B cell (primary cell): Measurements from ENCODE around the gene SLC2A11. TPM values are rescaled to one million over a fixed set of nuclear protein-coding genes. Genes with fewer than 3 reads are reported as not detected.
"Not testable (repeated sequence)": the region's sequence is repeated elsewhere in the genome, so short reads cannot be mapped to it uniquely, and the experiment has no call there.

Experiments used
- ATAC-seq: fragments of 200-7000 bp; cut with Tn5 transposase; one replicate; pipeline ENCODE4 v1.10.0; 2021; ENCODE audit warnings: low read depth, mild to moderate bottlenecking, moderate number of reproducible peaks, moderate library complexity
- CTCF ChIA-PET: fragments of 350-600 bp; sonication (Branson Sonifier 250); formaldehyde crosslinking; loops from one replicate; lab custom pipeline; 2021; ENCODE audit warnings: antibody characterized with exemption, inconsistent platforms; lab: Charles Lee
- POLR2A ChIA-PET: fragments of 350-600 bp; sonication (Branson Sonifier 250); formaldehyde crosslinking; loops from one replicate; lab custom pipeline; 2021; ENCODE audit warnings: antibody characterized with exemption; lab: Charles Lee
- DNase-seq: peaks from one replicate; pipeline ENCODE4 v3.0.0; 2013
- H2AFZ ChIP-seq: 2 replicates; pipeline ENCODE4 v1.6.1; 2012; ENCODE audit warnings: mild to moderate bottlenecking, low read depth, low read length; ENCODE audit not compliant: insufficient read depth, poor library complexity, severe bottlenecking
- H3K27ac ChIP-seq, 2 donors: 1 replicate in 1 of 2; 2 replicates in 1 of 2; pipeline ENCODE4 v1.5.1; 2012 to 2013; ENCODE audit warnings: low read length in 2 of 2, mild to moderate bottlenecking in 2 of 2, moderate library complexity in 1 of 2
- H3K27me3 ChIP-seq, 4 experiments: fragments of 200-600 bp in 1 of 4; sonication (generic) in 1 of 4; replicated peaks in 1 of 4; 1 replicate in 2 of 4; 2 replicates in 2 of 4; pipeline versions ENCODE4 v1.6.1 to v1.7.0; 2013 to 2016; ENCODE audit warnings: low read length in 3 of 4, mild to moderate bottlenecking in 2 of 4, mixed read lengths in 1 of 4, moderate library complexity in 1 of 4; ENCODE audit not compliant: insufficient read depth in 4 of 4, control insufficient read depth in 3 of 4; ENCODE audit errors: control extremely low read depth in 1 of 4
- H3K36me3 ChIP-seq, 2 experiments: replicated peaks in 1 of 2; 1 replicate in 1 of 2; 2 replicates in 1 of 2; pipeline versions ENCODE4 v1.6.1 to v1.7.1; 2013; ENCODE audit warnings: low read length in 1 of 2; ENCODE audit not compliant: insufficient read depth in 2 of 2, control insufficient read depth in 1 of 2; ENCODE audit errors: control extremely low read depth in 1 of 2, extremely low read depth in 1 of 2
- H3K4me1 ChIP-seq, 2 donors: fragments of 200-600 bp in 1 of 2; sonication (generic) in 1 of 2; 1 replicate in 1 of 2; 2 replicates in 1 of 2; pipeline versions ENCODE4 v1.5.1 to v1.6.1; 2013 to 2017; ENCODE audit warnings: low read length in 2 of 2; ENCODE audit not compliant: control insufficient read depth in 2 of 2, insufficient read depth in 2 of 2
- H3K4me2 ChIP-seq: replicated peaks from 2 replicates; pipeline ENCODE3; 2012; ENCODE audit warnings: mild to moderate bottlenecking, low read depth, low read length; ENCODE audit not compliant: poor library complexity, severe bottlenecking
- H3K4me3 ChIP-seq, 5 experiments: fragments of 200-600 bp in 1 of 5; sonication (generic) in 1 of 5; 1 replicate in 3 of 5; 2 replicates in 2 of 5; pipeline versions ENCODE4 v1.5.1 to v1.7.0; 2011 to 2016; ENCODE audit warnings: low read length in 4 of 5, mild to moderate bottlenecking in 4 of 5, low read depth in 2 of 5, control low read depth in 1 of 5, moderate library complexity in 1 of 5; ENCODE audit not compliant: insufficient read depth in 1 of 5; ENCODE audit errors: control extremely low read depth in 1 of 5, extremely low read depth in 1 of 5
- H3K79me2 ChIP-seq: fragments of 200-600 bp; sonication (generic); one replicate; pipeline ENCODE4 v1.6.0; 2016; ENCODE audit warnings: low read length; ENCODE audit not compliant: control insufficient read depth, insufficient read depth
- H3K9ac ChIP-seq: fragments of 200-600 bp; sonication (generic); 2 replicates; pipeline ENCODE4 v1.6.1; 2017; ENCODE audit warnings: mild to moderate bottlenecking, low read length, moderate library complexity
- H3K9me3 ChIP-seq, 3 donors: one replicate each; pipeline versions ENCODE4 v1.6.1 to v1.7.1; 2013; ENCODE audit warnings: low read length in 2 of 3; ENCODE audit not compliant: control insufficient read depth in 2 of 3, insufficient read depth in 1 of 3; ENCODE audit errors: control extremely low read depth in 1 of 3
- H4K20me1 ChIP-seq: 2 replicates; pipeline ENCODE4 v1.6.0; 2012; ENCODE audit warnings: mild to moderate bottlenecking, low read length; ENCODE audit not compliant: insufficient read depth, control insufficient read depth, poor library complexity, severe bottlenecking
- H3K27ac Mint-ChIP-seq: one replicate; pipeline ENCODE4 v1.8.0; 2021; ENCODE audit warnings: mixed read lengths
- H3K27me3 Mint-ChIP-seq: one replicate; pipeline ENCODE4 v1.8.0; 2021; ENCODE audit warnings: mixed read lengths
- H3K4me1 Mint-ChIP-seq: one replicate; pipeline ENCODE4 v1.8.0; 2021; ENCODE audit warnings: mixed read lengths
- H3K4me3 Mint-ChIP-seq: one replicate; pipeline ENCODE4 v1.8.0; 2021; ENCODE audit warnings: mixed read lengths
- H3K9me3 Mint-ChIP-seq: one replicate; pipeline ENCODE4 v1.8.0; 2022; ENCODE audit warnings: mixed read lengths; ENCODE audit not compliant: insufficient read depth
- EZH2 ChIP-seq: IDR thresholded peaks from 2 replicates; pipeline ENCODE4 v1.6.1; 2012; ENCODE audit warnings: borderline replicate concordance, low read depth, mild to moderate bottlenecking, moderate library complexity, low read length; ENCODE audit not compliant: insufficient read depth, poor library complexity, severe bottlenecking
- WGBS: methylation state at CpG from one replicate; pipeline ENCODE4 v1.1.5; 2013; ENCODE audit warnings: missing lambda C conversion rate; ENCODE audit not compliant: insufficient coverage; 5-methylcytosine and 5-hydroxymethylcytosine counted together
- intact Hi-C: fragments of 100-400 bp; cut with micrococcal nuclease; formaldehyde crosslinking; loops from one replicate; pipeline ENCODE4 v1.10.0; 2022
- polyA plus RNA-seq: library from polyadenylated mRNA; depleted of rRNA; stranded (reverse); fragments of >200 nt; gene quantifications from 2 replicates; pipeline ENCODE4 v1.2.3, GENCODE V29; 2012
- total RNA-seq, 2 donors: library from RNA; stranded (reverse); fragments of 120-200 nt in 1 of 2; gene quantifications; 1 replicate in 1 of 2; 2 replicates in 1 of 2; pipeline versions ENCODE4 v1.2.3 to v1.2.4, GENCODE V29; 2013 to 2022
- TF ChIP-seq, protein P1 (sequence below): fragments of 200-600 bp; IDR thresholded peaks from one replicate; pipeline ENCODE4 v1.8.0; 2022; ENCODE audit warnings: antibody characterized with exemption, mild to moderate bottlenecking

SLC2A11 gene
- total and polyA plus RNA-seq, 2 donors (not counting 1 experiment from before 2014, with no cell fraction given), result 38.6 to 54.3 TPM

GRCh38 chr22:23921586-23922201 lies 64.0 kb downstream of the SLC2A11 start:
- CTCF ChIA-PET, result interaction anchor here (0.7 kb wide), 1 partner anchor 39 kb away, joined by 4 read pairs; no protein-coding TSS in a partner anchor
- H2AFZ ChIP-seq, H3K9ac ChIP-seq, H3K4me3 Mint-ChIP-seq, H3K4me2 ChIP-seq, H4K20me1 ChIP-seq, H3K9me3 Mint-ChIP-seq, H3K4me3 ChIP-seq, H3K4me1 Mint-ChIP-seq, H3K4me1 ChIP-seq, POLR2A ChIA-PET, H3K27me3 Mint-ChIP-seq, intact Hi-C loops, H3K27me3 ChIP-seq, H3K27ac ChIP-seq, H3K27ac Mint-ChIP-seq, ATAC-seq: not testable (repeated sequence)
- peak; percentile 1 for DNase-seq
- 96% methylated on average over 11 of the region's 13 CpGs for WGBS
- H3K79me2 ChIP-seq, result peaks cover 21% of the 10 kb centered on the region
- H3K36me3 ChIP-seq, result peaks cover 0 to 46% of the 10 kb centered on the region in 2 experiments
- peaks cover 0 to 23% (median 9%) of the 10 kb centered on the region in 3 donors for H3K9me3 ChIP-seq

GRCh38 chr22:23922921-23923320 lies 65.2 kb downstream of the SLC2A11 start:
- no peak overlapping the region for H3K4me3 Mint-ChIP-seq
- peaks cover under 1% of the 10 kb centered on the region for H3K4me1 Mint-ChIP-seq
- DNase-seq, result peak; percentile 1
- Histone ChIP-seq H4K20me1 (no peaks in the 10 kb centered on the region), H3K4me2 (no peak overlapping the region), H3K9ac (no peak overlapping the region), H3K36me3 (peaks cover 0 to 47% of the 10 kb centered on the region in 2 experiments), H3K27ac (no peak overlapping the region), H3K9me3 (peaks cover 0 to 25% (median 9%) of the 10 kb centered on the region in 3 donors), H3K4me1 (no peaks in the 10 kb centered on the region), H3K4me3 (no peak overlapping the region), H3K27me3 (no peaks in the 10 kb centered on the region), H2AFZ (no peak overlapping the region), H3K79me2 (peaks cover 27% of the 10 kb centered on the region)
- peaks cover 4% of the 10 kb centered on the region for H3K9me3 Mint-ChIP-seq
- H3K27me3 Mint-ChIP-seq, result no peaks in the 10 kb centered on the region
- no peak for TF ChIP-seq EZH2
- TF ChIP-seq, protein P1, sequence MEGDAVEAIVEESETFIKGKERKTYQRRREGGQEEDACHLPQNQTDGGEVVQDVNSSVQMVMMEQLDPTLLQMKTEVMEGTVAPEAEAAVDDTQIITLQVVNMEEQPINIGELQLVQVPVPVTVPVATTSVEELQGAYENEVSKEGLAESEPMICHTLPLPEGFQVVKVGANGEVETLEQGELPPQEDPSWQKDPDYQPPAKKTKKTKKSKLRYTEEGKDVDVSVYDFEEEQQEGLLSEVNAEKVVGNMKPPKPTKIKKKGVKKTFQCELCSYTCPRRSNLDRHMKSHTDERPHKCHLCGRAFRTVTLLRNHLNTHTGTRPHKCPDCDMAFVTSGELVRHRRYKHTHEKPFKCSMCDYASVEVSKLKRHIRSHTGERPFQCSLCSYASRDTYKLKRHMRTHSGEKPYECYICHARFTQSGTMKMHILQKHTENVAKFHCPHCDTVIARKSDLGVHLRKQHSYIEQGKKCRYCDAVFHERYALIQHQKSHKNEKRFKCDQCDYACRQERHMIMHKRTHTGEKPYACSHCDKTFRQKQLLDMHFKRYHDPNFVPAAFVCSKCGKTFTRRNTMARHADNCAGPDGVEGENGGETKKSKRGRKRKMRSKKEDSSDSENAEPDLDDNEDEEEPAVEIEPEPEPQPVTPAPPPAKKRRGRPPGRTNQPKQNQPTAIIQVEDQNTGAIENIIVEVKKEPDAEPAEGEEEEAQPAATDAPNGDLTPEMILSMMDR, result no peak
- no peak overlapping the region for H3K27ac Mint-ChIP-seq
- POLR2A ChIA-PET, result no interaction called here
- CTCF ChIA-PET, result no interaction called here
- no CpG with 5 or more reads among the region's 2 CpGs for WGBS
- intact Hi-C loops, result no loop called here
- no peak for ATAC-seq
